IMR-90 (cell line): ENCODE data around the gene CASP8AP2.

ENCODE experiments used
- CEBPB ChIP-seq: IDR thresholded peaks from 2 replicates; pipeline ENCODE4 v1.6.1; 2012; ENCODE audit warnings: low read depth, low read length, improper control_type of control experiment
- CTCF ChIP-seq: conservative IDR thresholded peaks from 2 replicates; pipeline ENCODE4 v1.5.1; 2012; ENCODE audit warnings: mild to moderate bottlenecking, low read depth, low read length, improper control_type of control experiment
- FOS ChIP-seq: fragments of 150-350 bp; IDR thresholded peaks from 2 replicates; pipeline ENCODE4 v1.6.1; 2016; ENCODE audit warnings: low read depth, low read length
- MAFK ChIP-seq: IDR thresholded peaks from 2 replicates; pipeline ENCODE4 v1.6.1; 2012; ENCODE audit warnings: low read depth, low read length, improper control_type of control experiment
- MAZ ChIP-seq: IDR thresholded peaks from 2 replicates; pipeline ENCODE4 v1.6.1; 2012; ENCODE audit warnings: low read depth, mild to moderate bottlenecking, low read length, improper control_type of control experiment, moderate library complexity, borderline replicate concordance
- MXI1 ChIP-seq: IDR thresholded peaks from 2 replicates; pipeline ENCODE4 v1.6.1; 2012; ENCODE audit warnings: low read depth, mild to moderate bottlenecking, low read length, moderate library complexity, borderline replicate concordance
- NFE2L2 ChIP-seq: fragments of 150-350 bp; IDR thresholded peaks from 2 replicates; pipeline ENCODE4 v1.6.1; 2016; ENCODE audit warnings: low read depth, mild to moderate bottlenecking, low read length
- POLR2A ChIP-seq: IDR thresholded peaks from 2 replicates; pipeline ENCODE4 v1.6.1; 2012; ENCODE audit warnings: mild to moderate bottlenecking, low read depth, low read length
- RAD21 ChIP-seq: IDR thresholded peaks from 2 replicates; pipeline ENCODE4 v1.6.1; 2012; ENCODE audit warnings: low read length, improper control_type of control experiment
- RCOR1 ChIP-seq: IDR thresholded peaks from 2 replicates; pipeline ENCODE4 v1.6.1; 2012; ENCODE audit warnings: mild to moderate bottlenecking, low read length, improper control_type of control experiment; ENCODE audit not compliant: insufficient replicate concordance
- RFX5 ChIP-seq: IDR thresholded peaks from 2 replicates; pipeline ENCODE4 v1.8.0; 2012; ENCODE audit warnings: low read depth, mild to moderate bottlenecking, low read length, moderate library complexity
- SMC3 ChIP-seq: fragments of 150-350 bp; IDR thresholded peaks from 2 replicates; pipeline ENCODE4 v1.6.1; 2016; ENCODE audit warnings: low read depth, mild to moderate bottlenecking, antibody characterized with exemption, low read length, moderate library complexity
- USF2 ChIP-seq: fragments of 150-350 bp; IDR thresholded peaks from 2 replicates; pipeline ENCODE4 v1.6.1; 2017; ENCODE audit warnings: mild to moderate bottlenecking, antibody characterized with exemption, low read length, low read depth

DNA sequence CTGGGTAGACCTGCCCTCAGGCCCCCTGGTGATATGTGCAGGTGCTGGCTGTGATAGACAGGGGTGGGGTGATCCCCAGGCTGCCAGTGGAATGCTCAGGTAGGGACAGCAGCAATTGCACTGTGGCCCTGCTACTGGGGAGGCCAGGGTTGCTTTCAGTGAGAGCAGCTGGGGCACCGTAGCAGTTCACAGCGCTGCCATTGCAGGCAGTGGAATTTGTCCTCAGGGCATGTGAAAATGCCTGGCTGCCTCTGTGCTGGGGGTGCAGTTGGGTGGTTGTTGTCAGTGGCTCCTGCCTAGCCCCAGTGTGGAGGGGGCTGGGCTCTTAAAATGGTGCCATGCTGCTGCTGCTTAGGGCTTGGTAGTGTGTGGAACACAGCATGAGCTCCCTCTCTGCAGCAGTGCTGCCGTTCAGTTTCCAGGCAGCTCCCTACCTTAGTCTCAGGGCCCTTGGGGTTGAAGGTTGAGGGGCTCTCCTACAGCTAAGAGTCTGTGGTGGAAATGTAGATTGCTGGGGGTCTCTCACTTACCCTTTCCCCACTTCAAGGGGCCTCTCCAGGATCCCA lies 88.2 kb downstream of the CASP8AP2 start:
- no peak for TF ChIP-seq CTCF
- no peak for TF ChIP-seq MXI1
- TF ChIP-seq CEBPB, result no peak
- TF ChIP-seq POLR2A, result no peak
- no peak for TF ChIP-seq RAD21
- no peak for TF ChIP-seq SMC3
- no peak for TF ChIP-seq FOS
- TF ChIP-seq RCOR1, result no peak
- TF ChIP-seq MAZ, result no peak
- no peak for TF ChIP-seq RFX5
- no peak for TF ChIP-seq USF2
- TF ChIP-seq MAFK, result no peak
- no peak for TF ChIP-seq NFE2L2
